Nucleus accumbens (tissue), 56 donors: ENCODE measurements around the gene ZC3H12A.
"Not testable (repeated sequence)": the region's sequence is repeated elsewhere in the genome, so short reads cannot be mapped to it uniquely, and the experiment has no call there.

Source experiments
- DNase-seq, 56 donors: peaks; one replicate each; lab custom pipeline; 2025; lab: John Stamatoyannopoulos, UW

Gene ZC3H12A

DNA sequence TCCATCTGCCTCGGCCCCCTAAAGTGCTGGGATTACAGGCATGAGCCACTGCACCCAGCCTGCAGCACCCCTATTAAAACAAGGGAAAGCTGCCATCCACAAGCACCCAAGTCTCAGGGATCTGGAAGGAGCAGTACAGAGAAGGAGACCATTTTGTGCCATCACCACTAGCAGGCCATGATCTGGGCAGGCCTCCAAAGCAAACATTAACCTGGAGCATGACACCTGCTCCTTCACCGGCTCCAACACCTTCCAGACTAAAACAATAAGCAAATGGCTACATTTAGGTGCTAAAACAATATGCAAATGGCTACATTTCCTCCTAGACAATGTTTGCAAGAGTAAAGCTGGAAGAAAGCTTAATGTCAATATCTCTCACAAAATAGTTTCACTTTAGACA lies 23.5 kb downstream of the ZC3H12A start:
- no peak for DNase-seq

DNA sequence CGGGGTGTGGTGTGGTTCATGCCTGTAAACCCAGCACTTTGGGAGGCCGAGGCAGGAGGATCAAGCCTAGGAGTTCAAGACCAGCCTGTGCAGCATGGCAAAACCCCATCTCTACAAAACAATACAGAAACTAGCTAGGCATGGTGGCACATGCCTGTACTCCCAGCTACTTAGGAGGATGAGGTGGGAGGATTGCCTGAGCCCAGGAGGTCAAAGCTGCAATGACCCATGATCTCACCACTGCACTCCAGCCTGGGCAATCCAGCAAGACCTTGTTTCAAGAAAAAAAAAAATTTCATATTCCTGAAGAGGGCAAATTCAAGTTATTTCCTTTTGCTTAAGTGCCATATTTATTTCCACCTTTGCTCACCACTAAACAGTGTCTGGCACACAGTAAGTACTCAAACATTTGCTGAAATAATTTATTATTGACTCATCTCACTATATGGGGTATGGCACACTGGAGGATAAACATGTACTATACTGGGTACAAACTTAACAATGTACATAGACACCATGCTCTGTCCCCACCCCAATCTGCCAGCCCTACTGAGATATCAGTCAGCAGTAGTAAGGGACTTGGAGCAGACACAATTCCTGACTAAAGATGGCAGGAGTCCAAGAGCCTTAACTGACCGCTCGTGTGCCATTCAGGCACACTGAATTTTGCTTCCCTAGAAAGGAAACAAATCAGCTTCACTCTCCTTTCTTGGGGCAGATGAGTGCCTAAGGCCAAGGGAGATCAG lies 24.7 kb downstream of the ZC3H12A start:
- DNase-seq = peak in 2 of 56 donors; percentile 19 to 20

DNA sequence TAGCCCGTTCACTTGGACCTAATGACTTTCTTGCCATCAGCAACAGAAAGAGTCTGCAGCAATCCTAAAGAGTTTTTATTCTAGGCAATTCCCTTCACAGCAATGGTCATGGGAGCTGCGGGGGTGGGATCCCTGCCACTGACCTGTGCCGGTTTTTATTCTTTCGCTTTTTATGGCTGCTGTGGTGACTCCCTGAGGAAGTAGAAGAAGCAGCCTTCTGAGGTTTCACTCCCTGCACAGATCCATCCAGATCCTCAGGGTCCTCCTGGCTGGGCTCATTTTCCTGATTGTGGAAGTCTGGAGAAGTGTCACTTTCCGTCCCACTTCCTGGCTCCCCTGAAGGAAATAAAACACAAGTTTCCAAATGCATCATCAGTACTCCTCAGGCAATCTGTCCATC lies 27.3 kb downstream of the ZC3H12A start:
- DNase-seq = no peak

DNA sequence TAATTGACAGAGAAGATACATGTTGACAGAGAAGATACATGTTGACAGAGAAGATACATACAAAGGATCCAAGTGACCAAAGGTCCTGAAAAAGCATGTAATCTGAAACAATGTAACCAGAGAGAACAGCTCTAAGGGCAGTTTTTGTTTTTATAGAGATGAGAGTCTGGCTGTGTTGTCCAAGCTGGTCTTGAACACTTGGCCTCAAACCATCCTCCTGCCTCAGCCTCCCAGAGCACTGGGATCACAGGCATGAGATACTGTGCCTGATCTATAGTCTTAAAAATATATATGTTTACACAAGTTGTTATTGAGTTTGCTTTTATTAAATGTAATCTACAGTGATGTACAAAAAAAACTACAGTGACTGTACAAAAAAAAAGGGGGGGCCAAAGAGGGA lies 27.7 kb downstream of the ZC3H12A start:
- DNase-seq = no peak

DNA sequence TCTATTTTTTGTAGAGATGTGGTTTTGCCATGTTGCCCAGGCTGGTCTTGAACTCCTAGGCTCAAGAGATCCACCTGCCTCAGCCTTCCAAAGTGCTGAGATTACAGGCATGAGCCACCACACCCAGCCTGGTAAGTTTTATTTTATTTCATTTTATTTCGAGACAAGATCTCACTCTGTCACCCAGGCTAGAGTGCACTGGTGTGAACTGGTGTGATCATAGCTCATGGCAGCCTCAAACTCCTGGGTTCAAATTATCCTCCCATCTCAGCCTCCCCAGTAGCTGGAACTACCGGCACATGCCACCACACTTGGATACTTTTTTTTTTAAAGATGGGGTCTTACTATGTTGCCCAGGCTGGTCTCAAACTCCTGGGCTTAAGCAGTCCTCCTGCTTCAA lies 28.4 kb downstream of the ZC3H12A start:
- DNase-seq = not testable (repeated sequence)

DNA sequence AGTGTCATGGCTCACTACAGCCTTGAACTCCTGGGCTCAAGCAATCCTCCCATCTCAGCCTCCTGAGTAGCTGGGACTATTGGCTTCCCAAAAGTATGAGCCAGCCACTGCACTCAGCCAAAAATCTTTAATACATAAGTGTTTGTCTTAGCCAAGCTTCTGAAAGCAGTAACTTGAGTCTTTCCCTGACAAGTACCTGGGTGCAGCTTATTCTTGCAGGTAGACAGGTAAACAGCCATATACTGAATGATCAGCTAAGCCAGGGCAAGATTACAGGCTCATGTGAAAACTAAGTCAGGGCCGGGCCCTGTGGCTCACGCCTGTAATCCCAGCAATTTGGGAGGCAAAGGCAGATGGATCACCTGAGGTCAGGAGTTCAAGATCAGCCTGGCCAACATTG lies 32.4 kb downstream of the ZC3H12A start:
- DNase-seq = no peak

DNA sequence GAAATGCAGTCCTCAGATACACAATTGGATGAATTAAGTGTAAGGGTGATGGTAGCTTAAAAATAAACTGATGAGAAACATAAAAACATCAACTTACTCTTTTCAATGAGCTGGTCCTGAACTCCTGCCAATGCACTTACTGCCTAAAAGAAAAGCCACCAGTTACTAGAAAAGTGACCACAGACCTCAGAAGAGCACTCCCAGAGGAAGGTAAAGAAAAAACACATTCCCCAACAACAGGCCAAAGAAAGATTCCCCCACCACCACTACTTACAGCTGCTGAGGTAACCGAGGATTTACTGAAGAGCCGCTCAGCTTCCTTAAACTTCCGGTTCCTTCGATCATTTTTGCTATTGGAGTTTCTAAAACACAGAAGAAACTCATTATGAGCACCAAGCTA lies 34.8 kb downstream of the ZC3H12A start:
- DNase-seq = no peak

DNA sequence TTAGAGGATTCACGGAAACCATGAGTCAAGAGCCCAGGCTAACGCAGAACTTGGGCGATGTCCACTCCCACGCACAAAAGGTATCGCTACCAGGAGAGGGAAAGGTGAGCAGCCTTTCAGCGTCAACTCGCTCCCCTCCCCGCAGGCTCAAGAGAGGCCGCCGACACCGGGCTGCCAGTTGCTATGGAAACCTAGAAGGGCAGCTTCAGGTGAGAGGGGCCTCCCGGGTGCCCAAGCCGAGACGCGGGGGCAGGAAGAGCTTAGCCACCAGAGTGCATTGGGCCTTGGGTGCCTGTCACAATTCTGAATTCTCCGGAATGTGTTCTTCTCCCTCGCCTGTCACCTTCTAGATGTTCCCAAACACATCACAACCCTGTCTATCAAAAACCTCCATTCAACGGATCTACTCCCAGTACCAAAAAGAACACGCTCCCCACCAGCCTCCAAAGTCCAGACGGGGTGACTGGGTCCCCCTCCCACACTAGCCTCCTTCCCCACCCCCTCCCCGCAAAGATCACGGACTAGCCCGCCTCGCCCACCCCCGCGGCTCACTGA lies 39.5 kb downstream of the ZC3H12A start:
- peak in 34 of 56 donors; percentile 3 to 60 (median 28) for DNase-seq

DNA sequence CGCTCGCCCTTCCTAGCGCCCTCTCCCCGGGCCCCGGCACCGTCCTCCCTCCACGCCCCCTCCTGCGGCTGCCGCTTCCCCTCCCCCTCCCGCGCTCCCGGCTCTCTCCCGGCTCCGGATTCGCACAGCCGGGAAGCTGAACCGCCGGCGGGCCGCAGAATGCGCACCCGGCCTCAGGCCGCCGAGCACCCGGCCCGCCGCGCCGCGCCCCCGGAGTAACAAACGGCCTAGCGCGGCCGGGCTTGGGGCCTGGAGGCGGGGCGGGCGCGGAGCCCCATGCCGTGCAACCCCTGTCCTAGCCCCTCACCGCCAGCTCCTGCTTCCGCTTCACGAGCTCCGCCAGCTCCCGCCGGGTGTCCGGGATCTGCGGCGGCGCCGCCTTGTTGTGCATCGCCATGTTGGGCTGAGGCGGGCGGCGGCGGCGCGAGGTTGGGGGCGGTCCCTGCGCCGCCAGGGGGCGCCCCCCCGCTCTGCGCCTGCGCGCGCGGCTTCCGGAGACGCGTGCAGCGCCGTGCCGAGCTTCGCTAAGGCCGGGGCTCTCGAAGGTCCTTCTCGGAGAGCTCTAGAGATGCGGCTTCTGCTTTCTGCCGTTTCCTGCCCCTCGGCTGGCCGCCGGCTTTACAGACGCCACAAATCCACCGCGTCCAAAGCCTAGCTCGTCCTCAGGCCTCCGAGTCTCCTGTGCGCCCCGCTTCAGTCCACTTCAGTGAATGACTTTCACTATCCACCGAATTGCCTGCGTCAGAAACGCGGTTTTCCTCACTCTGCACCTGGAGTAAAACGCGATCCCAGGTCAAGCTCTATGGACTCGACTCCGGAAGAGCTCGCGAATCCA lies 40.2 kb downstream of the ZC3H12A start, which contains the start of gene MEAF6:
MEAF6 (minus strand) TSS at position 417 of the 835 bp plus-strand sequence; CDS start at position 397, 20 bp downstream.
- peak in 53 of 56 donors; percentile 34 to 87 (median 71) for DNase-seq

DNA sequence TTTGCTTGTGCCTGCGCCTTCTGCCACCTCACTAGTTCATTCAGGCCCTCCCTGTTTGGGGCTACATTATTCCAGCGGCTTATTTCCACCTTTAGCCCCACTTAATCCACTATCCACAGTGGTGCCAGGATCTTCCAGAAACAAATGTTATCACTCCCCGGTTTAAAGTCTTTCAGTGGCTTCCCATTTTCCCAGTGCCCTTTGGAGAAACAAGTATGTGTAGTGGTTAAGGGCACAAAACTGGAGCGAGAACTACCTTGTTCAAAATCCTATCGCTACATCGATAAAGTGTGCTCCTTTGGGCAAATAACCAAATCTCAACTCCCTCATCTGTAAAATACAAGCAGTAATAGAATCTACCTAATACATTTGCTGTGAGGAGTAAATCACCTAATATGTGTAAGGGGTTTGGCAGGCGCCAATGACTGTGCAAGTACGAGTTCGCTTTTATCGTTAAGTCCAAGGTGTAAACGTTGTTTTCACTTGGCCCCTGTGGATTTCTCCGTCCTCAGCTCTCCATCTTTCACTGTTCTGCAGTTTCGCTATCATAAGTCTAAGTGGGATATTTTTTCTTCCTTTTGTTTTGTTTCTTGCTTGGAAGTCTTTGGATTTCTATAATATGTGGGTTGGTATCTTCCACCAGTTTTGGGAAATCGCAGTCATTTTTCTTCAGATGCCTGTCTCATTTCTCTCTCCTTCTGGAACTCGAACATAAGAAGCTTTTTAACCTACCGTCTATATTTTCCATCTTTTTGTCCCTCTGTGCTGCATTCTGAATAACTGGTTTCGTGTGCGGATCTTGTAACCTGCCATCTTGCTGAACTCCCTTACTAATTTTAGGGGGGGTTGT lies 41.0 kb downstream of the ZC3H12A start:
- no peak for DNase-seq

DNA sequence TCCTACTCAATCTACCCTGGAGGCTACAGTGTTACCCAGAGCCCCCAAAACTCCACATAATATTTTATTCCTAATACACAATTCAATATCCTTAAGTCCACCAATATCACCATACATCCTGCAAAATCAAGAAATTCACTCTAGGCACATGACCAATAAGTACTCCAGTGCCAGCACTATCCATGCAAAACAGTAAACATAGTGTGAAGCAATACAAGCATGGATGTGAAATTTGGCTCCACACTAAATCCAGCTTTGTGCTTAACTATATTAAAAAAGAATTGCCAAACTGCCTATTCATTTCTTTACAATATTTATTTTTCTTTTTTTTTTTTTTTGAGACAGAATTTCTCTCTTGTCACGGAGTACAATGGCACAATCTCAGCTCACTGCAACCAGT lies 43.2 kb downstream of the ZC3H12A start:
- DNase-seq = no peak

DNA sequence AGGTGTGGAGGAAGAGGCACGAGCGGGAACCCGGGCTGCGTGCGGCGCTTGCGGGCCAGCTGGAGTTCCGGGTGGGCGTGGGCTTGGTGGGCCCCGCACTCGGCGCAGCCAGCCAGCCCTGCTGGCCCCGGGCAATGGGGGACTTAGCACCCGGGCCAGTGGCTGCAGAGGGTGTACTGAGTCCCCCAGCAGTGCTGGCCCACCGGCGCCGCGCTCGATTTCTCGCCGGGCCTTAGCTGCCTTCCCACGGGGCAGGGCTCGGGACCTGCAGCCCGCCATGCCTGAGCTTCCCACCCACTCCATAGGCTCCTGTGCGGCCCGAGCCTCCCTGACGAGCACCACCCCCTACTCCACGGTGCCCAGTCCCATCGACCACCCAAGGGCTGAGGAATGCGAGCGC lies 43.9 kb downstream of the ZC3H12A start:
- not testable (repeated sequence) for DNase-seq

DNA sequence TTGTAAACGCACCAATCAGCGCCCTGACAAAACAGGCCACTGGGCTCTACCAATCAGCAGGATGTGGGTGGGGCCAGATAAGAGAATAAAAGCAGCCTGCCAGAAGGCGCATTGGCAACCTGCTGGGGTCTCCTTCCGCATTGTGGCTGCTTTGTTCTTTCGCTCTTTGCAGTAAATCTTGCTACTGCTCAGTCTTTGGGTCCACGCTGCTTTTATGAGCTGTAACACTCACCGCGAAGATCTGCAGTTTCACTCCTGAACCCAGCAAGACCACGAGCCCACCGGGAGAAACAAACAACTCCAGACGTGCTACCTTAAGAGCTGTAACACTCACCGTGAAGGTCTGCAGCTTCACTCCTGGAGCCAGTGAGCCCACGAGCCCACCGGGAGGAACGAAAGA lies 44.5 kb downstream of the ZC3H12A start:
- DNase-seq = not testable (repeated sequence)

DNA sequence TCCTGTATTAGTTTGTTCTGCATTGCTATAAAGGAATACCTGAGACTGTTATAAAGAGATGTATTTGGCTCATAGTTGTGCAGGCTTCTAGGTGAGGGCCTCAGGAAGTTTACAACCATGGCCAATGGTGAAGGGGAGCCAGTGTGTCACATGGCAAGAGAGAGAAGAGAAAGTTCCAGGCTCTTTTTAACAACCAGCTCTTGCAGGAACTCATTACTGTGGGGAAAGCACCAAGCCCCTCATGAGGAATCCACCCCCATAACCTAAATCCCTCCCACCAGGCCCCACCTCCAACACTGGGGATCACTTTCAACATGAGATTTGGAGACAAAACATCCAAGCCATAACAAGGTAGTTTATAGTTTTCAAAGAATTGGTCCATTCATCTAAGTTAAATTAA lies 45.2 kb downstream of the ZC3H12A start:
- DNase-seq = no peak

DNA sequence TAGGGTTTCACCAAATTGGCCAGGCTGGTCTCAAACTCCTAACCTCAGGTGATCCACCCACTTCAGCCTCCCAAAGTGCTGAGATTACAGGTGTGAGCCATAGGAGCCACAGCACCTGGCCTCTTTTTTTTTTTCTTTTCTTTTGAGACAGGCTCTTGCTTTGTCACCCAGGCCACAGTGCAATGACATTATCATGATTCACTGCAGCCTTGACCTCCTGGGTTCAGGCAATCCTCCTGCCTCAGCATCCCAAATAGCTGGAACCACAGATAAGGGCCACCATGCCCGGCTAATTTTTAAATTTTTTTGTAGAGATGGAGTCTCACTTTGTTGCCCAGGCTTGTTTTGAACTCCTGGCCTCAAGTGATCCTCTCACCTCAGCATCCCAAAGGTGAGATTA lies 55.5 kb downstream of the ZC3H12A start:
- DNase-seq = not testable (repeated sequence)

DNA sequence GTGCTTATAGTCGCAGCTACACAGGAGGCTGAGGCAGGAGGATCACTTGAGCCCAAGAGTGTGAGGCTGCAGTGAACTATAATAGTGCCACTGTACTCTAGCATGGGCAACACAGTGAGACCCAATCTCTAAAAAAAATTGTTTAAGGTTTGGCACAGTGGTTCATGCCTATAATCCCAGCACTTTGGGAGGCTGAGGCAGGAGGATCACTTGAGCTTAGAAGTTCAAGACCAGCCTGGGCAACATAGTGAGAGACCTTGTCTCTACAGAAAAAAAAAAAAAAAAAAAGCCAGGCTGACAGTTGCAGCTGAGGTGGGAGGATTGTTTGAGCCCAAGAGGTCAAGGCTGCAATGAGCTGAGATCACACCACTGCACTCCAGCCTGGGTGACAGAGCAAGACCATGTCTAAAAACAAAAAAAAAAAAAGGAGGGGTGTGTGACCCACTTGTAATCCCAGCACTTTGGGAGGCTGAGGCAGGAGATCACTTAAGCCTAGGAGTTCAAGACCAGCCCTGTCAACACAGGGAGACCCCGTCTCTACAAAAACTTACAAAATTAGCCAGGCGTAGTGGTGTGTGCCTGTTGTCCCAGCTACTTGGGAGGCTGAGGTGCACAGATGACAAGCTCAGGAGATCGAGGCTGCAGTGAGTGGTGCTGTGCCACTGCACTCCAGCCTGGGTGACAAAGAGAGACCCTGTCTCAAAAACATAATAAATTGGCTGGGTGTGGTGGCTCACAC lies 58.2 kb downstream of the ZC3H12A start:
- DNase-seq = not testable (repeated sequence)

DNA sequence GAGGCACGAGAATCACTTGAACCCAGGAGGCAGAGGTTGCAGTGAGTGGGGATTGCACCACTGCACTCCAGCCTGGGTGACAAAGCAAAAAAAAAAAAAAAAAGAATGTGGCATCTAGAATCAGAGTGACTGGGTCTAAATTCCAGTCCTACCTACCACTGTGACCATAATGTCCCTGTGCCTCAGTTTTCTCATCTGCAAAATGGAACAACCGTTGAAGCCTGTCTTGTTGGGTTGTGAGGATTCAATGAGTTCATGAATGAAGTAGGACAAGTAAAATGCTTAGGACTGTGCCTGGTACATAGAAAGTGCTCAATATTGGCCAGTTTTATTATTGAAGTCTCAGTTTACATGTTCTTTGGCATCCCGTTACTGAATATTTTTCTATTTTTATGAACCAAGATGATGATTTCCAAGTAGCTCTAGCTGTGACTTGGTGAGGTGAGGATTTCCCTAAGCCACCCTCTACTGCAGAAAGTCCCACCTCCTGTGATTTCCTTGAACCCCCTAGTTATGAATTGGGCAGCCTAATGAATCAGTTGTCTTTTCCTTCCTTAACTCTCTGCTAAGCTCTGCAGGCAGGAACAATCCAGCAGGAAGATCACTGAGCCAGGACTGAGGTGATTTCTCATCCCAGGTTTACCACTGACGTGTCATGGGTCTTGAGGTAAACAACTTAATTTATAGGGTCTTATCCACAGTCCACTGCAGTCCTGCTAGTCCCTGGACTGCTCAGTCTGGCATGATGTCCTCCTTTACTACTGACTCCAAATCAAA lies 59.1 kb downstream of the ZC3H12A start:
- no peak for DNase-seq
